HEK293 (cell line): ENCODE measurements around the gene NFIC.

Experiments
- CTCF ChIA-PET: fragments of 350-600 bp; formaldehyde crosslinking; extraction: SDS; loops from one replicate; lab custom pipeline; 2021; ENCODE audit warnings: antibody characterized with exemption; lab: Yijun Ruan, JAX
- POLR2A ChIA-PET: fragments of 300-600 bp; formaldehyde crosslinking; extraction: SDS; loops from one replicate; lab custom pipeline; 2020; ENCODE audit warnings: antibody characterized with exemption, inconsistent platforms; lab: Yijun Ruan, JAX
- H3K27ac ChIP-seq: fragments of 200-500 bp; sonication (Bioruptor generic); 2 replicates; pipeline ENCODE4 v1.5.1; 2014; ENCODE audit warnings: low read depth, low read length, control low read depth, inconsistent platforms; ENCODE audit errors: extremely low read depth
- H3K36me3 ChIP-seq, 2 experiments: fragments of 200-500 bp in 1 of 2; sonication (Bioruptor generic) in 1 of 2; 1 replicate in 1 of 2; 2 replicates in 1 of 2; pipeline ENCODE4 v1.5.1; 2014 to 2017; ENCODE audit warnings: inconsistent platforms in 2 of 2, low read length in 2 of 2; ENCODE audit not compliant: control insufficient read depth in 2 of 2, insufficient read depth in 1 of 2
- H3K4me1 ChIP-seq: fragments of 200-500 bp; sonication (Bioruptor generic); 2 replicates; pipeline ENCODE4 v1.5.1; 2014; ENCODE audit warnings: mild to moderate bottlenecking, low read length, inconsistent platforms; ENCODE audit not compliant: control insufficient read depth, insufficient read depth
- H3K4me3 ChIP-seq: 2 replicates; pipeline ENCODE4 v1.5.1; 2011; ENCODE audit warnings: low read depth, mild to moderate bottlenecking, control low read depth, low read length, moderate library complexity
- H3K9me3 ChIP-seq: fragments of 200-500 bp; sonication (Bioruptor generic); 2 replicates; pipeline ENCODE4 v1.5.1; 2014; ENCODE audit warnings: low read depth, low read length, inconsistent platforms; ENCODE audit not compliant: control insufficient read depth, insufficient read depth
- ATF2 ChIP-seq: fragments of 450-650 bp; formaldehyde crosslinking; IDR thresholded peaks from 2 replicates; pipeline ENCODE4 v1.5.1; 2016; ENCODE audit warnings: missing biosample characterization, missing genetic modification characterization, low read depth
- OSR2 ChIP-seq: fragments of 450-650 bp; formaldehyde crosslinking; IDR thresholded peaks from 2 replicates; pipeline ENCODE4 v1.5.1; 2016; ENCODE audit warnings: missing biosample characterization, missing genetic modification characterization
- ZBTB8A ChIP-seq: fragments of 450-650 bp; formaldehyde crosslinking; IDR thresholded peaks from 2 replicates; pipeline ENCODE4 v1.5.1; 2016; ENCODE audit warnings: missing biosample characterization, missing genetic modification characterization
- ZNF16 ChIP-seq: fragments of 450-650 bp; formaldehyde crosslinking; IDR thresholded peaks from 2 replicates; pipeline ENCODE4 v1.5.1; 2016; ENCODE audit warnings: low read depth, missing biosample characterization, missing genetic modification characterization
- ZNF169 ChIP-seq: fragments of 450-650 bp; formaldehyde crosslinking; IDR thresholded peaks from 2 replicates; pipeline ENCODE4 v1.5.1; 2016; ENCODE audit warnings: missing biosample characterization, missing genetic modification characterization
- ZNF280D ChIP-seq: fragments of 450-650 bp; formaldehyde crosslinking; IDR thresholded peaks from 2 replicates; pipeline ENCODE4 v1.5.1; 2016; ENCODE audit warnings: missing biosample characterization, missing genetic modification characterization
- ZNF311 ChIP-seq: fragments of 450-650 bp; formaldehyde crosslinking; IDR thresholded peaks from 2 replicates; pipeline ENCODE4 v1.5.1; 2017; ENCODE audit warnings: missing biosample characterization, missing genetic modification characterization, borderline replicate concordance
- ZNF558 ChIP-seq: fragments of 450-650 bp; formaldehyde crosslinking; IDR thresholded peaks from 2 replicates; pipeline ENCODE4 v1.5.1; 2016; ENCODE audit warnings: missing biosample characterization, missing genetic modification characterization
- ZNF623 ChIP-seq: fragments of 450-650 bp; formaldehyde crosslinking; IDR thresholded peaks from 2 replicates; pipeline ENCODE4 v1.5.1; 2016; ENCODE audit warnings: missing biosample characterization, missing genetic modification characterization
- ZNF701 ChIP-seq: fragments of 450-650 bp; formaldehyde crosslinking; IDR thresholded peaks from 2 replicates; pipeline ENCODE4 v1.5.1; 2016; ENCODE audit warnings: missing biosample characterization, missing genetic modification characterization
- ZNF747 ChIP-seq: fragments of 450-650 bp; formaldehyde crosslinking; IDR thresholded peaks from 2 replicates; pipeline ENCODE4 v1.5.1; 2016; ENCODE audit warnings: missing biosample characterization, missing genetic modification characterization
- ZNF768 ChIP-seq: fragments of 450-650 bp; formaldehyde crosslinking; IDR thresholded peaks from 2 replicates; pipeline ENCODE4 v1.5.1; 2018; ENCODE audit warnings: missing biosample characterization, mild to moderate bottlenecking, missing genetic modification characterization
- ZNF792 ChIP-seq: fragments of 450-650 bp; formaldehyde crosslinking; IDR thresholded peaks from 2 replicates; pipeline ENCODE4 v1.5.1; 2016; ENCODE audit warnings: missing biosample characterization, missing genetic modification characterization
- TF ChIP-seq, protein P1 (sequence below): fragments of 450-650 bp; IDR thresholded peaks from 2 replicates; pipeline ENCODE4 v1.5.1; 2018; ENCODE audit warnings: missing biosample characterization, mild to moderate bottlenecking, missing genetic modification characterization
- TF ChIP-seq, protein P2 (sequence below): fragments of 450-650 bp; formaldehyde crosslinking; IDR thresholded peaks from 2 replicates; pipeline ENCODE4 v1.5.1; 2016; ENCODE audit warnings: missing biosample characterization, missing genetic modification characterization
- TF ChIP-seq, protein P3 (sequence below): fragments of 450-650 bp; formaldehyde crosslinking; IDR thresholded peaks from 2 replicates; pipeline ENCODE4 v1.5.1; 2017; ENCODE audit warnings: missing biosample characterization, missing genetic modification characterization

The NFIC gene

GRCh38 chr19:3402631-3403443 is 36.5 kb downstream of the NFIC start:
- Histone ChIP-seq H3K9me3 (no peaks in the 10 kb centered on the region), H3K27ac (no peak overlapping the region), H3K4me3 (no peak overlapping the region), H3K36me3 (peaks cover 0 to 9% of the 10 kb centered on the region in 2 experiments; a peak in 2 of 3 replicates)
- ChIA-PET CTCF (interaction anchor here (0.6 kb wide), 1 partner anchor 653 kb away, joined by 4 read pairs; no protein-coding TSS in a partner anchor), POLR2A (no interaction called here)
- TF ChIP-seq ZNF623 (peak; percentile 99), ZNF792 (tag by site-specific recombination) (peak; percentile 97), ZNF558 (tag by site-specific recombination) (no peak), ZNF280D (tag by site-specific recombination) (0 out of 2 replicates have a peak, but pooled peaks have one; percentile 72)
- TF ChIP-seq, all 188 proteins: peak for 3
- H3K4me1 ChIP-seq: no peaks in the 10 kb centered on the region

DNA sequence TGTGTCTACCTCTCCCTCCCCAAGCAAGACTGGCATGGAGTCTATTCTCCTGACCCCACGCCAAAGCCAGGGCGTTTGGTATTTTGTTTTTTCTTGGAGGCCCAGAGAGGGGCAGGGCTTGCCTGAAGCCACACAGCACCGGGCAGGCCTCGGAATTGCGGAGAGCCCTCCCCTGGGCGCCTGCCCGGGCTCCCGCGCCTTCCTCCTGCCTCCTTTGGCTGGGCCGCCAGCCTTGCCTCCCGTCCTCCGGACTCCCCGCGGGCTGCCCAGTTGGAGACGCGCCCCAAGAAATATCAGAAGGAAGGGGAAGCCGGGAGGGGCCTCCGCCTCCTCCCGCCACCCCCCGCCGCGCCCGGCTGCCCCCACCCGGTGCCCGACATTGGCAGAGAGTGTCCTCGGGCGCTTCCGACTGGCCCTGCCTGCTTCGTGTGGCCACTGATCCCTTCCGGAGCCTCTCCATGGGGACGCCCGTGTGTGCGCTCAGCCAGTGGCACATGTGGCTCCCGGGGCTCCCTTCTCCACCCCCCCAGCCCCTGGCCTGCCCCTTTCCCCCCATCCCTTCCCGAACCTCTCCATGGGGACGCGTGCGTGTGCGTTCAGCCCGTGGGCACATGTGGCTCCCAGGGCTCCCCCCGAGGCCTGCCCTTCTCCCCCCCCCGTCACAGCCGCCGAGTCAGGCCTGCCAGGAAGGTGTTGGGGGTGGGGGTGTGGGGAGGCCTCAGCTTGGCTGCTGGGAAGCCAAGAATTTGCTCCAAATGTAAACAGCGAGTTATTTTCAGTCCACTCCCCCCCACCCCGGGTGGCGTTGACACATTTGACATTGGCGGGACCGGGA is 37.3 kb downstream of the NFIC start:
- Histone ChIP-seq H3K27ac (no peak overlapping the region), H3K4me3 (no peak overlapping the region)

GRCh38 chr19:3404324-3405260 is 38.2 kb downstream of the NFIC start:
- POLR2A ChIA-PET: no interaction called here
- Histone ChIP-seq H3K9me3 (no peaks in the 10 kb centered on the region), H3K4me3 (no peak overlapping the region), H3K27ac (no peak overlapping the region), H3K4me1 (no peaks in the 10 kb centered on the region), H3K36me3 (peaks cover 0 to 5% of the 10 kb centered on the region in 2 experiments; a peak in 2 of 3 replicates)
- CTCF ChIA-PET: no interaction called here
- TF ChIP-seq, protein P1, sequence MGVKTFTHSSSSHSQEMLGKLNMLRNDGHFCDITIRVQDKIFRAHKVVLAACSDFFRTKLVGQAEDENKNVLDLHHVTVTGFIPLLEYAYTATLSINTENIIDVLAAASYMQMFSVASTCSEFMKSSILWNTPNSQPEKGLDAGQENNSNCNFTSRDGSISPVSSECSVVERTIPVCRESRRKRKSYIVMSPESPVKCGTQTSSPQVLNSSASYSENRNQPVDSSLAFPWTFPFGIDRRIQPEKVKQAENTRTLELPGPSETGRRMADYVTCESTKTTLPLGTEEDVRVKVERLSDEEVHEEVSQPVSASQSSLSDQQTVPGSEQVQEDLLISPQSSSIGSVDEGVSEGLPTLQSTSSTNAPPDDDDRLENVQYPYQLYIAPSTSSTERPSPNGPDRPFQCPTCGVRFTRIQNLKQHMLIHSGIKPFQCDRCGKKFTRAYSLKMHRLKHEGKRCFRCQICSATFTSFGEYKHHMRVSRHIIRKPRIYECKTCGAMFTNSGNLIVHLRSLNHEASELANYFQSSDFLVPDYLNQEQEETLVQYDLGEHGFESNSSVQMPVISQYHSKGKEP (tag by site-specific recombination): no peak
- TF ChIP-seq ATF2 (0 out of 2 replicates have a peak, but pooled peaks have one; percentile 17), ZNF311 (tag by site-specific recombination) (no peak), ZNF169 (tag by site-specific recombination) (no peak), ZNF16 (no peak), ZNF747 (no peak), ZBTB8A (tag by site-specific recombination) (no peak)
- TF ChIP-seq, protein P2, sequence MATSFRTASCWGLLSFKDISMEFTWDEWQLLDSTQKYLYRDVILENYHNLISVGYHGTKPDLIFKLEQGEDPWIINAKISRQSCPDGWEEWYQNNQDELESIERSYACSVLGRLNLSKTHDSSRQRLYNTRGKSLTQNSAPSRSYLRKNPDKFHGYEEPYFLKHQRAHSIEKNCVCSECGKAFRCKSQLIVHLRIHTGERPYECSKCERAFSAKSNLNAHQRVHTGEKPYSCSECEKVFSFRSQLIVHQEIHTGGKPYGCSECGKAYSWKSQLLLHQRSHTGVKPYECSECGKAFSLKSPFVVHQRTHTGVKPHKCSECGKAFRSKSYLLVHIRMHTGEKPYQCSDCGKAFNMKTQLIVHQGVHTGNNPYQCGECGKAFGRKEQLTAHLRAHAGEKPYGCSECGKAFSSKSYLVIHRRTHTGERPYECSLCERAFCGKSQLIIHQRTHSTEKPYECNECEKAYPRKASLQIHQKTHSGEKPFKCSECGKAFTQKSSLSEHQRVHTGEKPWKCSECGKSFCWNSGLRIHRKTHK (tag by site-specific recombination): no peak
- TF ChIP-seq, protein P3, sequence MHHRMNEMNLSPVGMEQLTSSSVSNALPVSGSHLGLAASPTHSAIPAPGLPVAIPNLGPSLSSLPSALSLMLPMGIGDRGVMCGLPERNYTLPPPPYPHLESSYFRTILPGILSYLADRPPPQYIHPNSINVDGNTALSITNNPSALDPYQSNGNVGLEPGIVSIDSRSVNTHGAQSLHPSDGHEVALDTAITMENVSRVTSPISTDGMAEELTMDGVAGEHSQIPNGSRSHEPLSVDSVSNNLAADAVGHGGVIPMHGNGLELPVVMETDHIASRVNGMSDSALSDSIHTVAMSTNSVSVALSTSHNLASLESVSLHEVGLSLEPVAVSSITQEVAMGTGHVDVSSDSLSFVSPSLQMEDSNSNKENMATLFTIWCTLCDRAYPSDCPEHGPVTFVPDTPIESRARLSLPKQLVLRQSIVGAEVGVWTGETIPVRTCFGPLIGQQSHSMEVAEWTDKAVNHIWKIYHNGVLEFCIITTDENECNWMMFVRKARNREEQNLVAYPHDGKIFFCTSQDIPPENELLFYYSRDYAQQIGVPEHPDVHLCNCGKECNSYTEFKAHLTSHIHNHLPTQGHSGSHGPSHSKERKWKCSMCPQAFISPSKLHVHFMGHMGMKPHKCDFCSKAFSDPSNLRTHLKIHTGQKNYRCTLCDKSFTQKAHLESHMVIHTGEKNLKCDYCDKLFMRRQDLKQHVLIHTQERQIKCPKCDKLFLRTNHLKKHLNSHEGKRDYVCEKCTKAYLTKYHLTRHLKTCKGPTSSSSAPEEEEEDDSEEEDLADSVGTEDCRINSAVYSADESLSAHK (tag by site-specific recombination): no peak

More for the DNA sequence above, 37.3 kb downstream of the NFIC start:
- no peak for TF ChIP-seq ZNF701 (tag by site-specific recombination)
- TF ChIP-seq OSR2 (tag by site-specific recombination): peak; percentile 39; the same call in 1 of the 2 replicates
- TF ChIP-seq ZNF768: peak; percentile 83
- TF ChIP-seq, all 188 proteins: peak for 2
- no peaks in the 10 kb centered on the region for H3K4me1 ChIP-seq
- ChIA-PET CTCF (no interaction called here), POLR2A (no interaction called here)
- H3K36me3 ChIP-seq: peaks cover 0 to 5% of the 10 kb centered on the region in 2 experiments; a peak in 2 of 3 replicates
- H3K9me3 ChIP-seq: no peaks in the 10 kb centered on the region
